DMS53 treated with DMSO at 0.1 percent for 48 hours (cell line): Measurements from ENCODE around the gene SKP2.
A peak's percentile ranks its signal among the peaks of the same experiment; 100 is the strongest.
"Not testable (repeated sequence)": the region's sequence is repeated elsewhere in the genome, so short reads cannot be mapped to it uniquely, and the experiment has no call there.

Experiments used
- DNase-seq: peaks from one replicate; lab custom pipeline; 2025; ENCODE audit not compliant: unreplicated experiment; lab: John Stamatoyannopoulos, UW

SKP2 gene

DNA sequence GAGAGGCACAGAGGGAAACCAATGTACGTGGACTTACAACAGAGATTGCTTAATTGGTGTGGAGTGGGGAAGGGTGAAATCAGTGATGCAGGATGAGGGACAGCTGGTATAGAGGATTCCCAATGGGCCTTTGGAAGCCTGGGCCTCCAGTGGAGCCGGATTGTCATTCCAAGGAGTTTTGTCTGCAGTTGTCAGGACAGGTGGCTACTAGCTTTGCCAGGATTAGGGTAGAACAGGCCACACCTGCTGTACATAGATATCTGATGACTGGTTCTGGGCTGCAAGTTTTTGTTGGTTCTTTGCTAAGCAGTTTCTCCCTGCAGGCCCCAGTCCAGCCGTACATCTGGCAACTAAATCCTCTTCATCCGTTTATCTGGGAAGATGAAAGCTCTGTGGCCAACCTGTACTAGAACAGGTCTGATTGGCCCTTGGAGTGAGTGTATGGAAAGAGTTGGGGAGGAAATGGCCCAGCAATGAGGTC lies 4.2 kb downstream of the SKP2 start:
- DNase-seq: no peak

DNA sequence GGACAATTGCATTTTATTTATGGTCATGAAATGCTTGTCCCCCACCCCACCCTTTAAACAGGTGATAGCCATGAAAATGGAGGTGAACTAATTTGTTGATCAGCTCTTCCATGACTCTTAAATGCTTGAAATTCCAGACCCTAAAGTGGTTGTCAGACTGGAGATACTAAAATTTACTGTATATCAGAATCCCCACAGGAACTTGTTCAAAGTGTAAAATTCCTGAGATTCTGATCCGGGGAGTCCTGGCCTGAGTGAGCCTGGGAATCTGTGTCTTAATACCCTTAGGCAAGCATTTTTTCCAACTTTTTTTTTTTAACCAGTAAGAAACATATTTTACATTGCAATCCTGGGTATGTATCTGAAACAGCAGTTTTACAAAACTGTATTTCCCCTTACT lies 4.7 kb downstream of the SKP2 start:
- no peak for DNase-seq

GRCh38 chr5:36158144-36158543 lies 6.2 kb downstream of the SKP2 start:
- DNase-seq: no peak

- DNase-seq: no peak
These were observed 8.7 kb downstream of the SKP2 start for GRCh38 chr5:36160617-36161016.

DNA sequence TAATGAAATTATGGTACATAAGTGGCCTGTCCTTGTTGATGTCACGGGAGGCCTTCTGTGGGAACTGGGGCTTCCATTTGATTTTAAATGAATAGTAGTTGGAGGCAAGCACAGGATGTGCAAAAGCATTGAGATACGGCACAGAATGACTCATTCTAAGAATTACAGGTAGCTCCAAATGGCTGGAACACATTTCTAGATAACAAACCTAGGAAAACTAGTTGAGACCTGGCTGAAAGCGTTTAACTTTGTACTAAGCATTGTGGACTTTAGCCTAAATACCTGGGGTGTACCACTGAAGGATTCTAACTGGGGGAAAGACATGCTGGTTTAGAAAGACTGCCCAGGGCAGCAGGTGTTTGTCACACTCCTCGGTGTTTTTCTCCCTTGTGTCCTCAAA lies 9.4 kb downstream of the SKP2 start:
- no peak for DNase-seq

DNA sequence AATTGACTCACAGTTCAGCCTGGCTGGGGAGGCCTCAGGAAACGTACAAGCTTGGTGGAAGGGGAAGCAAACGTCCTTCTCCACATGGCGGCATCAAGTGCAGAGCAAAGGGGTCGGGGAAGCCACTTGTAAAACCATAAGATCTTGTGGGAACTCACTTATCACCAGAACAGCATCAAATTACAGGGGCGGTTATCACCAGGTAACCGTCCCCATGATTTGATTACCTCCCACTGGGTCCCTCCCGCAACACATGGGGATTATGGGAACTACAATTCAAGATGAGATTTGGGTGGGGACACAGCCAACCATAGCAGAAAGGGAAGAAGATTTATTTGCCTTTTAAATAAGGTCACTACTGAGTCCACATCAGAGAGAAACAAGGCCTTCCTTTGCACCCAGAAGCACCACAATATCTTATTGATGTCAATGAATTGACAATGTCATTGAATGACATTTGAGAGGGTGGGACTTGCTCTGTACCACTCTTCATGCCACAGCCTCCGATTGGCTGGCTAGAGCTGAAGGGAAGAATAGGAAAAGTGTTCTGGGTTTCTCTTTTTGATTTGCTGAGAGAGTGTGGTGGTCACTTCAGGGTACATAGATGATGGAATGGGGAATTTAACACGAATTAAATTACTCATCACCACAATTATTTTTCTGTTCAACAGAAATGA lies 11.0 kb downstream of the SKP2 start:
- DNase-seq: no peak

DNA sequence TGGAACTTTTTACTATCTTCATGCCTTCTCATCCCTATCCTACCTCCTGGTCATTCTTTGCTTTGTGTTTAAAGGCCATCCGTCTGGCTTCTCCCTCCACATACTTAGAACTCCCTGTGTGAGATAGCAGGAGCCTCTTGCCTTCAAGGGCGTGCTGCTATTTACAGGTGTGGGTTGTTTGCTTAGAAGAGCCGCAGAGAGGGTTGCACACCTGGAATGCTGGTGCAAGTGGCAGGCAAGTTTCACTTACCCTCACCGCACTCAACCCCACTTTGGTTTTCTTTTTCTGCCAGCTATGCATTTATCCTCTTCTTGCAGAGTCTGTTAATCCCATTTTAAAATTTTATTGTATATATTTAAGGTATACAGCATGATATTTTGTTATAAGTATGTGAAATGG lies 12.6 kb downstream of the SKP2 start:
- DNase-seq: no peak

GRCh38 chr5:36168737-36169136 lies 16.8 kb downstream of the SKP2 start:
- no peak for DNase-seq

GRCh38 chr5:36170832-36171424 lies 19.0 kb downstream of the SKP2 start:
- DNase-seq: no peak

DNA sequence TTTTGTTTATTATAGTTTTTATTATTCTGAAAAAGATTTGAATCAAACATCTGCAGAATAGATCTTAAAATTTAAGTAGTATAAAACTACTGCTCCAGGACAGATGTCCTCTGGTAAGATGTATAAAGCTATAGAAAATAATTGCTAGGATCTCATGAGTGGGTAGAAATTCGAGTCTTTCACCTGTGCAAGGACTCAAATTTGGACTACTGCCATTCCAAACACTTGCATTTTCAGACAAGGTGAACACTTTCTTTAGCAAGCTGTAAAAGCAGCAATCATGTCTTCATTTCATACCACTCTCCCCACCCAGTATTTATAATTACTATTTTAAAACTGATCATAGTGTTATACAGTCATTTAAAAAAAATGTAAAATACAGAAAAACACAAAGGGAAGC lies 20.7 kb downstream of the SKP2 start:
- DNase-seq: no peak

DNA sequence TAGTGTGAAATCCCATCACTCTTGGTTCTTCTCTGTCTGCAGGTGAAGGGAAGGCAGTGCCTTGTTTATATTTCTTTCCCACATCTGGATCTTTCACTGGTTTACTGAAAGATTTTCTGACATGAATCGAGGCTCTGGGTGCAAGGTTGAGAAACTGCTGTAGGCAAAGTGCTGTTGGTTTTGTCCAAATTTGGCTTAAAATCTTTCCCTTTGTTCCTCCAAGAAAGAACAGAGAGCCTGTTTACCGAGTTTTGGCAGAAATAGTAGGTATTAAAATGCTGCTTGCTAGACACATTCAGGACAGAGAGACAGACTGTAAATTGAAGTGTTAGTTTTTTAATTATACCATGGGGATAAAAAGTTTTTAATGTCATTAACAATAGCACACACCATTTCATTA lies 21.5 kb downstream of the SKP2 start:
- DNase-seq: no peak

- no peak for DNase-seq
These were observed 22.2 kb downstream of the SKP2 start for GRCh38 chr5:36174119-36174518.

GRCh38 chr5:36175043-36175442 lies 23.1 kb downstream of the SKP2 start:
- no peak for DNase-seq

GRCh38 chr5:36177154-36177553 lies 25.2 kb downstream of the SKP2 start:
- DNase-seq: no peak

DNA sequence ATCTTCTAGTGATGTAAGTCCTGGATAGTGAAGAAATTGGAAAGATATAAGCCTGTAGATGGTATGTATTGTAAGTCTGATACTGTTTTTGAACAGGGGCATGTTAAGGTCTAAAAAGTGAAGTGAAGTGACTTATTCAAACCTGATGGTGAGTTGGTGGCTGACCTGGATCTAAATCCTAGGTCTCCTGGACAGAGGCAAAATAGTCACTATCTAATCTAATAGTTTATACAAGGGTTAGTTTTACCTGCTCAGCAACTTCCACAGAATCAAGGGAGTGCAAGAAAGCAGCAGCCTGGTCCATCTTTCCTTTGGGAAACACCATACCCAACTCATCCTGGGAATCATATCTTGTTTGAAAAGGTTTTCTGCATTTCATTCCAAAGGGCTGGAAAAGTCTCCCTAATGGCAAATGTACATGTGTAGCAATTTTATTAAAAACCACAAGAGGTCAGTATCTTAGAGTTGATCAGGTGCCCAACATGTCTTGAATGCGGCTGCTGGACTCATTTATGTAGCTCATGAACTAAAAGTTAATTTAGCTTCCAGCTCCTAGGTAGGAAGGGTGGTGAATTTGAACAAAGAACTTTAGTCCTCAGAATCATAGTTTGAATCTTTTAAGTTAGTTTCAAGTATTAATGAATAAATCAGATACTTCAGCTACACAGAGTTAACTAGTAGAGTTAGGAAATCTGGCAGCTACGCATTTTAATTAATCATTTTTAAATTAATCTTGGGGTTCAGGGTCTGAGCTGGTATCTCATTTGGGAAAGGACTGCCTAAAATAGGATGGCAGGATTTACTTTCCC lies 26.0 kb downstream of the SKP2 start:
- peak; percentile 57 for DNase-seq

- DNase-seq: no peak
These were observed 26.6 kb downstream of the SKP2 start for GRCh38 chr5:36178524-36178890.

GRCh38 chr5:36179950-36180349 lies 28.0 kb downstream of the SKP2 start:
- DNase-seq: no peak

DNA sequence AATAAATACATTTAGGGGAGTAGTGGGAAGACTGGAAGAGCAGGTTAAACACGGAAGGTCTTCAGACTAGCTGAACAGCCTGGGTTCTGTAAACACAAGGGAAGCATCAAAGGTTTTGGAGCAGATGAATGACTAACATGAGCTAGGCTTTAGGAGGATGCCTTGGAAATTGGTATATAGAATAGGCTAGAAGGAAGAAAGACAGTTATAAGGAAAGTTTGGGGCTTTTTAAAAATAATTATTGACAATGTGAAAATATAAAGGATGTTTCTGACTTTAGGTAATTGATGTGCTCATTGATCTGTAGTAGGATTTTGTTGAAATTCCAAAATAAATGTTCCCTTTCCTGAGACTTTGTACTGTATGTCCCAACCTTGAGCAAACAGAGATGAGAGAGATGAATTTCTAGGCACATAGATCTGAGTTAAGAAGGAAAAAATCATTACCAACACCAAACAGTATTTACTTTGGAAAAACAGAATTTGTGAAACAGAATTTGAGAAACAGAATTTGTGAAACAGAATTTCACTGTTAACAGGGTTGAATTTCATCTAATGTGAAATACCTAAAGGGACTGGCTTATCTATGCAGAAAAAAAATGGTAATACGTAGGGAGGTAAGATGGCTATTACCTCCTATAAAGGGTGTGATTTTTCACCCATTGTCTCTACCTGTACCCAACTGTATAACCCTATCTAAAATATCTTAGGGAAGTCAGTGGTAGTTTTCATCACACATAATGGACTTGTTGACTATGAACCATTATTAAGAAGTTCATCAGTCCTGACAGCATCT lies 28.8 kb downstream of the SKP2 start:
- no peak for DNase-seq

DNA sequence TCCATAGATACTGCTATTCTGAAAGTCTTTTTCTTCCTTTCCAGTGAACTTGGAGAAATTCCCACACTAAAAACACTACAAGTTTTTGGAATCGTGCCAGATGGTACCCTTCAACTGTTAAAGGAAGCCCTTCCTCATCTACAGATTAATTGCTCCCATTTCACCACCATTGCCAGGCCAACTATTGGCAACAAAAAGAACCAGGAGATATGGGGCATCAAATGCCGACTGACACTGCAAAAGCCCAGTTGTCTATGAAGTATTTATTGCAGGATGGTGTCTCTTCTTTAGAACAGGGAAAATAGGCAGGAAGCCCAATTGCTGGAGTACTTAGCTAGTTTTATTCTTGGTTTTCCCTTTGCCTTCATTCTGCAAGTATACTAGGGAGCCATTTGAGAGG lies 29.9 kb downstream of the SKP2 start:
- DNase-seq: no peak

- DNase-seq: not testable (repeated sequence)
These were observed 32.5 kb downstream of the SKP2 start for GRCh38 chr5:36184408-36184807.

DNA sequence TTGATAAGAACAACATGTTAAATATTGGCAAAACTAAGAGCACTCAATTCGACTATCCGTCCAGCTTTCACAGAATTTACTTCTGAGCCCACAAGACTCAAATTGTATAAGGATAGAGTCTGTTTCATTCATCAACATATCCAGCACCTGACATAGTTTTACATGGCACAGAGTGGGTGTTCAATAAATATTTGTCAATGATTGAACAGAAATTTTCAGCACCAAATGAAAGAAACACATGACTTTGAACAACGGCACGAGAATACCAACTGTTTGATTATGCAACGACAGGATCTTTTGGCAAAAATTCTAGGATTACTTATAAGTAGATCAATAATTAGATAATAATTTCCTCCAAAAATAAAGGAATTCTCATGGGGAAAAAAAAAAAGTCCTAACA lies 41.8 kb downstream of the SKP2 start:
- no peak for DNase-seq
